ENCODE measurements around the gene ST3GAL2. TPM values are rescaled to one million over a fixed set of nuclear protein-coding genes. Genes with fewer than 3 reads are reported as not detected.

The ST3GAL2 gene
- total RNA-seq, 3 donors from 2014 or later = 7.8 to 13.4 (median 11.5) TPM

- Histone ChIP-seq H3K4me3 (no peak overlapping the region), H3K9me3 (no peaks in the 10 kb centered on the region), H3K4me1 (no peaks in the 10 kb centered on the region), H3K27me3 (no peaks in the 10 kb centered on the region), H3K36me3 (no peaks in the 10 kb centered on the region), H3K27ac (no peak overlapping the region)
- DNase-seq (ENCODE audit: low spot score in 2 of 2) = no peak
- TF ChIP-seq POLR2AphosphoS5 (IDR thresholded peaks at IDR 0.05) (no peak), POLR2A (IDR thresholded peaks at IDR 0.05) (no peak), CTCF (IDR thresholded peaks at IDR 0.05) (no peak)
- intact Hi-C loops (cut with DNase I; ENCODE audit: low total_unique reads) = no loop called here
These were observed 28.7 kb upstream of the ST3GAL2 start for GRCh38 chr16:70467608-70468007.

- TF ChIP-seq POLR2A (IDR thresholded peaks at IDR 0.05) (no peak), CTCF (IDR thresholded peaks at IDR 0.05) (no peak), POLR2AphosphoS5 (IDR thresholded peaks at IDR 0.05) (no peak)
- intact Hi-C loops (cut with DNase I; ENCODE audit: low total_unique reads) = no loop called here
- no peaks in the 10 kb centered on the region for H3K27me3 ChIP-seq
- H3K36me3 ChIP-seq = no peaks in the 10 kb centered on the region
- no peaks in the 10 kb centered on the region for H3K9me3 ChIP-seq
- H3K4me1 ChIP-seq = no peaks in the 10 kb centered on the region
- no peak overlapping the region for H3K27ac ChIP-seq
- H3K4me3 ChIP-seq = no peak overlapping the region
- no peak for DNase-seq (ENCODE audit: low spot score in 2 of 2)
These were observed 28.2 kb upstream of the ST3GAL2 start for GRCh38 chr16:70467113-70467512.

- no peaks in the 10 kb centered on the region for H3K36me3 ChIP-seq
- H3K9me3 ChIP-seq = no peaks in the 10 kb centered on the region
- H3K4me3 ChIP-seq = no peak overlapping the region
- no peak overlapping the region for H3K27ac ChIP-seq
- intact Hi-C loops (cut with DNase I; ENCODE audit: low total_unique reads) = no loop called here
- no peak for TF ChIP-seq POLR2A (IDR thresholded peaks at IDR 0.05)
- TF ChIP-seq CTCF (IDR thresholded peaks at IDR 0.05) = no peak
- no peak for TF ChIP-seq POLR2AphosphoS5 (IDR thresholded peaks at IDR 0.05)
- H3K4me1 ChIP-seq = no peaks in the 10 kb centered on the region
- no peaks in the 10 kb centered on the region for H3K27me3 ChIP-seq
- DNase-seq (ENCODE audit: low spot score in 2 of 2) = no peak
These were observed 27.8 kb upstream of the ST3GAL2 start for GRCh38 chr16:70466805-70467076.

- Histone ChIP-seq H3K4me1 (no peaks in the 10 kb centered on the region), H3K27ac (no peak overlapping the region), H3K27me3 (no peaks in the 10 kb centered on the region), H3K4me3 (no peak overlapping the region), H3K36me3 (no peaks in the 10 kb centered on the region), H3K9me3 (no peaks in the 10 kb centered on the region)
- DNase-seq (ENCODE audit: low spot score in 2 of 2) = no peak
- intact Hi-C loops (cut with DNase I; ENCODE audit: low total_unique reads) = no loop called here
- TF ChIP-seq CTCF (IDR thresholded peaks at IDR 0.05) (no peak), POLR2AphosphoS5 (IDR thresholded peaks at IDR 0.05) (no peak), POLR2A (IDR thresholded peaks at IDR 0.05) (no peak)
These were observed 27.3 kb upstream of the ST3GAL2 start for GRCh38 chr16:70465999-70466804.

GRCh38 chr16:70463235-70463634 lies 24.3 kb upstream of the ST3GAL2 start:
- intact Hi-C loops (cut with DNase I; ENCODE audit: low total_unique reads) = no loop called here
- no peaks in the 10 kb centered on the region for H3K27me3 ChIP-seq
- no peak overlapping the region for H3K4me3 ChIP-seq
- no peak for TF ChIP-seq CTCF (IDR thresholded peaks at IDR 0.05)
- TF ChIP-seq POLR2AphosphoS5 (IDR thresholded peaks at IDR 0.05) = no peak
- no peak for TF ChIP-seq POLR2A (IDR thresholded peaks at IDR 0.05)
- H3K36me3 ChIP-seq = no peaks in the 10 kb centered on the region
- H3K9me3 ChIP-seq = no peaks in the 10 kb centered on the region
- H3K27ac ChIP-seq = no peak overlapping the region
- no peaks in the 10 kb centered on the region for H3K4me1 ChIP-seq
- no peak for DNase-seq (ENCODE audit: low spot score in 2 of 2)
